NCI-H146 (cell line): ENCODE measurements around the gene NEO1.

ENCODE experiments used
- DNase-seq: peaks from one replicate; lab custom pipeline; 2025; lab: John Stamatoyannopoulos, UW

Gene NEO1

DNA sequence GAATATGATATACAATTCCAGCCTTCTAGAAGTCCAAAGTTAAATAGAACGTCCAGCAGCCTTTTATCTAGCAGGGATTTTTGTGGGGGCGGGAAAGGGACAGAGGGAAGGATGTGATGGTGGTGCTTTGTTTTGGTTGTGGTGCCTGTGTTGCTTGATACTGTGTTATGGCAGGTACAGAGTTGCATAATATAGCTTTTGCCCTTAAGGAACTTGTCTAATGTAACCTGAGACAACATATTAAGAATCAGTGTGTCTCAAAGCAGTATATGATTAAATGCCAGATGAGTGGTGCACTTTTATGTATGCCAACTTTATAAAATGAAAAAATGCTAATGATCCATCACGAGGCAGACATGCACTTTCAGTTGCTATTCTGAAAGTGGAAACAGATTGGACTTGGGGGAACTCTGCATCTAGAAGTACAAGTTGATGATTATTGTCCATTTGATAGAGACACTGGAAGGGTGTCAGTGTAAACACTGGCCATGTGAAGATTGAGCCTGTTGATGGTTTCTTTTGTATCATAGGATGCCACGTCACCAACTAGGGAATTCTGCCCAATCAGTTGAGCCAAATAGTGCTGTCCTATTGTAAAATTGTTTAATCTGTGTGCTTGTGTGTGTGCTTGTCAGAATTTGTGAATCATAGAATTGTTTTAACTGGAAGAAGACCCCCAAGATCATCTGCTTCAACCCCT, 23.0 kb downstream of the NEO1 start:
- DNase-seq = no peak

DNA sequence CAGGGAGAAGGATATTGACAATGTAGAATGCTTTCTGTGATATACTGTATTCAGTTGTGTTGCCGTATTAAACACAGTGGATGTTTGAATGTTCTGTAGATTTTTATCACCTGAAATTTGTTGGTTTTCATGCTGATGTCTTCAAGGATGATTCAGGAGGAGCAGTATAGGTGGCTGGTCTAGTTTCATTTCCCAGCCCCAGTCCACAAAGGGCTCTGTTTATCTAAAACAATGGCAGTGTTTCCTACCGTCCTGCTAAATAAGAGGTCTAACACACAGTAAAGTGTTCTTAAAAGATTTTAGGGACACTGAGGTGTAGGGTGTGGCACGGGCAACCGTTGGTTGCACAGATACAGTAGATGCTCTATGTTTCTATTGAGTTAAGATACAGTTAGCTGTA, 26.0 kb downstream of the NEO1 start:
- DNase-seq = no peak

DNA sequence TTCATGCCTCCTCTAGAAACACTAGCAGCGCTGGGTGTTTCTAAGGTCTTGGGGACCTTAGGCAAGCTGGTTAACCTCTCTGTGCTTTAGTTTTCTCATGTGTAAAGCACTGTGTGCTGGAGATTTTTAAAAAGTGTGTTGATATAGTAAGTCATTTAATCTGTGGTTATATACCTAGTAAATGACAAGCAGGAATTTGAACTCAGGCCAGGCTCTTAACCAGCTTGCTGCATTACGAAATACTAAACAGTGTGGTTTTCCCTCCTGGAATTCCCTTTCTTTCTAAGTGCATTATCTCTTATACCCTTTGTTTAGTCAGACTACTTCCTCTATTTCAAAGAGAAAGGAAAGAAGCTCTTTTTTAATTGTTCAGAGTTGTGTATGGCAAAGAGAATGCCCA, 26.5 kb downstream of the NEO1 start:
- no peak for DNase-seq

DNA sequence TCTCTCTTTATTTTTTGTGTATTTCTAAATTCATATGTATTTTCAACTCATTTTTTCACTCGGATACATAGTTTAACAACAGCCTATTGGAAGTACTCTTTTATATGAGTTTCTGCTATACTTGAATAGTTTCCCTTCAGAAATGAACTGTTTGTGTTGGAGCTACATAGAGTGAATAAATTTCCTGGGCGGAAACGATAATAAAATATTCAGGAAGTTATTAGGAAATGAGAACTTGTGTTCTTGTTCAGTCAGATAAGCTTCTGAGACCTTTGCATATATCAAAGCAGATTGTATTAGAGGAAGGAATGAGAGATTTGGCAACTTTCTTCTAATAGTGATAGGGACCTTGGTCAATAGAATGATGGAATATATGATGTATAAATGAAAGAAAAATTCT, 27.3 kb downstream of the NEO1 start:
- no peak for DNase-seq

DNA sequence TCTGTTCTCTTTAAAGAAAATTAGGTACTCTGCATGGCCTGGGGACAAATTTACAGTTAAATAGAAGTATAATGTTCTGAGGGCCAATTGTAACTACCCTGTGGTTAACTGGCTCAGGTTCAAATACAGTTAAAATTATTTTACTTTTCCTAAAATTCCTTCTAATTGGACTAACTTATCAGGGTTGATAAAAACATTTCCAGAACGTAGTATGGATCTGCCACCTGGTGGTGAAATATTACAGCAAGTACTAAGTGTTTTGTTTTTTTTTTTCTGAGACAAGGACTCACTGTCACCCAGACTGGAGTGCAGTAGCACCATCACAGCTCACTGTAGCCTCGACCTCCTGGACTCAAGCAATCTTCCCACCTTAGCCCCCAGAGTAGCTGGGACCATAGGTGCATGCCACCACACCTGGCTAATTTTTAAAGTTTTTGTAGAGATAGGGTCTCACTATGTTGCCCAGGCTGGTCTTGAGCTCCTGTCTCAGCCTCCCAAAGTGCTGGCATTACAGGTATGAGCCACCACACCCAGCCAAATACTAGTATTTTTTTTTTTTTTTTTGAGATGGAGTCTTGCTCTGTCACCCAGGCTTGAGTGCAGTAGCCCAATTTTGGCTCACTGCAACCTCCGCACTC, 29.2 kb downstream of the NEO1 start:
- peak; percentile 19 for DNase-seq

DNA sequence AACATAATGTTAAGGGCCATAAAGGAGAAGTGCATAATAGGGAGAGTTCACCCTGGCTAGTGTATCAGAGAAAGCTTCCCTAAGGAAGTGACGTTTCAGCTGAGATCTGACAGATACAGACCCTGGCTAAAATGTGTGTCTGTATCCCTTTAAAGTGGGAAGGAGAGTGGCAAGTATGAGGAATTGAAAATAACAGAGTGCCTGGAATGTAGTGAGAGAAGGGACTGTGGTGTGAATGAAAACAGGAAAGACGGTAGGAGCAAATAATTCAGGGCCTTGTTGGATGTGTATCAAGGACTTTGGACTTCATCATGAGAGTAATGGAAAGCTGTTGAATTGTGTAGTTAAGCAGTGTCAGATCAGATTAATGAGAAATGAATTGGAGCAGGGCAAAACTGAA, 30.5 kb downstream of the NEO1 start:
- DNase-seq = no peak

DNA sequence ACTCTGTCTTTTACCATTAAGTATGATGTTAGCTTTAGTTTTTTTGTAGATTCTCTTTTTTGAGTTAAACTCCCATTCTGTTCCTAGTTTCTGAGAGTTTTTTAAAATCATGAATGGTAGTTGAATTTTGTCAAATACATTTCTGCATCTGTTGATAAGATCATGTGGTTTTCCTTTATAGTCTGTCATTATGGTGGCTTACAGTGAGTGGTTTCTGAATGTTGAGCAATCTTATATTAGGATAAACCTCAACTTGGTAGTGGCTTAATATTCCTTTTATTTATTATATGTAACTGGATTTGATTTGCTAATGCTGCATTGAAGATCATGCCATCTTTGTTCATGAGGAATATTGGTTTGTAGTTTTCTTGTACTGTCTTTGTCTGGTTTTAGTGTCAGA, 34.8 kb downstream of the NEO1 start:
- DNase-seq = no peak

DNA sequence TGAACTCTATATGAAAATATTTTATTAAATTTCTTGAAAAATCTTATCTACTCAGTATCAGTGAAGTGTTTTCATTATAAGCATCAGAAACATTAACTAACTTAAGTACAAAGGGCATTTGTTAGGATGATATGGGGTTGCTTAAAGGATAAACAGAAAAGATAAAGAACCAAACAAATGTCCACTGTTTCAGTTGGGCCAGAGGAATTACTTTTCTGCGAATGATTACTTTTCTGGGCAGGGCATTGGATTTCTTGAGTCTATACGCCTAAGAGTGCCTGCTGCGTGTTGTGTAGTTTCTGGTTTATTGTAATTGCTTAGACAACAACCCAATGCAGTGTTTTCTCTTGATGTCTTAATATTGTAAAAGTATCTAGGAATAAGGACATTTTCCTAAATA, 52.8 kb downstream of the NEO1 start:
- no peak for DNase-seq

DNA sequence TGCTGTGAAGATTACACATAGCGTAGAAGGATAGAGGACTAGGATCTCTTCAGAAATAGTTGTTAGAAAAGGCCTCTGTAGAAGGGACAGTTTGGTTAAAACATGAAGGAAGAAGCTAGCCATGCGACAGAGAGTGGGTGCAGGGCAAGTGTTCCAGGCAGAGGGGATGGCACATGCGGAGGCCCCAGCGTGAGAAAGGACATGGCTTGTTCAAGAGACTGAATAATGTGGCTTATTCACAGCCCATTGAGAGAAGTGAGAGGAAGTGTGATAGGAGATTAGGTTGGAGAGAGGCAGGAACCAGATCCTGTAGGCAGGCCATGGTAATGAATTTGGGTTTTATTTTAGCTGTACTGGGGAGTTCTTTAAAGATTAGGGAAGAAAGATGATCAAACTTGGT, 56.4 kb downstream of the NEO1 start:
- no peak for DNase-seq

DNA sequence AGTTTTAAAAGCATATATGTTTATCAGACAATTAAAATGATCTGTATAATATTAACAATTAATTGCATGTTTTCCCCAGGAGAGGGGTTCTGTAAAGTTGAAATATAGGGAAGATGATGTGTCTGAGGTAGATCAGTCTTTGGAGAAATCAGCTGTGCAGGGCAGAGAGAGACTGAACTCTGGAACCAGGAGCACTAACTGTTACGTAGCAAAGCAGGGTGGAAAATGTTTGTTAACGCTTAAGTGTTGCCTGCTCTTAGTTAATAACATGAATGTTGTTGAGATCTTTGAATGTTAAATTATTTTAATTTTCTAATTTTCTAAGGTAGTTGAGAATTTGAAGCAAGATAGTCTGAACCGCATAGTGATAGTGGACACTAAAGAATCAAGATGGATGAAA, 57.5 kb downstream of the NEO1 start:
- no peak for DNase-seq

DNA sequence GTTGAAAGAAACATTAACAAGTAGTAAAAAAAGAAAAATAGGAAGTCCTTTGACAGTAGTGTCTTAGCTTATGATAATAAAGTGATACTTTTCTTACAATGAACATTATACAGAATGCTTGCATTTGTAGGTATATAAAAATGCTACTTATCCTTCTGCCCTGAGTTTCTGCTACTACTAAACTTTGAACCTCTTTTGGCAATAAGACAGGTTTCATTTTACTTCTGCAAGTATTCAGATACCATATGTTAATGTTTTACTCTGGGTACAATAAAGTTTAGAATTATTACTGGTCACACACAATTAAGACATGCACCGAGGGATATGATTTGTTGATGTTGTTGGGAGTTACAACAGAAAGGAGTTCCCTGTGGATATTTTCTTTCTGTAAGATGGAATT, 57.9 kb downstream of the NEO1 start:
- DNase-seq = no peak

DNA sequence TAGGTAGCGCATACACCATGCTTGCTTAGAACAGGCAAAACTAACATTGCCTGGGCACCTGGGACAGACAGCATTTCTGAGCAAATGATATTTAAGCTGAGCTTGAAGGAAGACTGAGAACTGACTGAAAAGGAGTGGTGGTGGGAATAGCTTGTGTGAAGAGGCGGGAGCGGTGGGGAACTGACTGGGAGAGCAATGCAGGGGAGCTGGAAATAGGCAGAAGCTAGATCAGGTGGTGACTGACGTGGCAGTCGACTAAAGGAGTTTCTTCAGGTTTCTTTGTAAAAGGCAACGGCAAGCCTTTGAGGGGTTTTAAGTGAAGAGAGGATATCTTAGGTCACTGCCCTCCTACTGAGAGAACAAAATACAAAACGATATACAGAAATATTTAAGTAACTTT, 61.8 kb downstream of the NEO1 start:
- no peak for DNase-seq

DNA sequence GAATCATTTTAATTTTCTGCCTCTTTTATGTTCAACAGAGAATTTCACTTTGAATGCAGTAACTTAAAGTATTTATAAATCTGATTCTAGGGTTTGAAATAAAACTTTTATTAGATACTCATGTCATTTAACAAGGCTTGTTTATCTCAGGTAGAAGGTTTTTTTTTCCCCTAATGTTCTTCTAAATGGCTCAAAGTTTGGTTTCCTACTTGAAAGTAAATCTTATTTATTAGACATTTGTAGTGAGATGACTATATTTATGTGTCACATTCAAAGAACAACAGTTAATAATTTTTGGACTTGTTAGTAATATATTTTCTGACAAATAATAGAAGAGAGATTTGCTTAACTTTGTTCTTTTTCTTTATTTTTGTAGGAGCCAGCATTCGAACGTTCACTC, 63.9 kb downstream of the NEO1 start:
- DNase-seq = no peak

DNA sequence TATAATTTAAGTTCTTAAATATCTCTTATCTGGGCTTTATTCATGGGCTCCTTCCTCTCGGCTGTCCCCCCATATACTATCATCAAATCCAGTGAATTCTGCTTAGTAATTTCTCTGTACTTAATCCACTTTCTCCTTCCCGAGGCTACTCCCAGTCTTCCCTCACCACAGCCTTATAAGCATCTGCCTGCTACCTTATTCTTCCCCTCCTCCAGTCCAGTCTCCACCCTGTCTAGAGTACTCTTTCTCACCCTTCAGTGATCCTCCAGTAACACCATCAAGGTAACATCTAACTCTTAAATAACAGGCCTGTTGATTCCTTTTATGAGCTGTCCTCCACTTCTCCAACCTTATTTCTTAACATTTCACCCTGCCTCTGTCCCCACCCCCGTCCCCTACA, 65.8 kb downstream of the NEO1 start:
- no peak for DNase-seq

DNA sequence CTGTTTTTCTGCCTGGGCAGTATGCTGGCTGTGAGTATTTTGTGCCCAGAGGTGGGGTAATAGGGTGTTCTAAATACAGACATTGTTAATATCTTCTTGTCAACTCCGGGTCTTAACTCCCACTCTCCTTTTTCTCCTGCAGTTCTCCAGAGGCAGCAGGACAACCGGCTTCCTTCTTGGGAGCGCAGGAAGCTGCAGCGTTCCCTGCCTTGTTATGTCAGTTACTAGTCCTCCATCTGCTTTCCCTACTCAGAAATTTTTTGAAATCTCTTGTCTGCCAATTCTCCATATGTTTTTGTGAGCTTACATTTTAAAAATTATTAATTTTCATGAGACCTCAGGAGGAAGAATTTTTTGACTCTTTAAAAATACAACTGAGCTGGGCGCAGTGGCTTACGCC, 67.2 kb downstream of the NEO1 start:
- DNase-seq = no peak

DNA sequence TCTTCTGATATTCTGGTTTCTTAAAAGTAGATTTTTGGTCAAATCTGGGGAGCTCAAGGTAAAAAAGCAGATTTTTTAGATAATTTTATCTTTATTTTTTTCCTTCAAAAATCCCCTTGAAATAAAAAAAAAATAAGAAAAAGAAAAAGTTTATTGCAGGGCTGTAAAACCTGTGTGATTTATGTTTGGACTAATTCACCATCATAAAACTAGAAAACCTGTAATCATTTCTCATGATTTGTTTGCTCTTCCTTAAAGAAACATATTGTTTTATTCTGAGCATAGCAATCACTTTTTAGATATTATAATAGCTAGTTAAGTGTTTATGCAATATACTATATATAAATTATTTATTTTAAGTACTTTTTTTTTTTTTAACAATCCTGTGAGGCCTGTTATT, 68.0 kb downstream of the NEO1 start:
- DNase-seq = no peak

DNA sequence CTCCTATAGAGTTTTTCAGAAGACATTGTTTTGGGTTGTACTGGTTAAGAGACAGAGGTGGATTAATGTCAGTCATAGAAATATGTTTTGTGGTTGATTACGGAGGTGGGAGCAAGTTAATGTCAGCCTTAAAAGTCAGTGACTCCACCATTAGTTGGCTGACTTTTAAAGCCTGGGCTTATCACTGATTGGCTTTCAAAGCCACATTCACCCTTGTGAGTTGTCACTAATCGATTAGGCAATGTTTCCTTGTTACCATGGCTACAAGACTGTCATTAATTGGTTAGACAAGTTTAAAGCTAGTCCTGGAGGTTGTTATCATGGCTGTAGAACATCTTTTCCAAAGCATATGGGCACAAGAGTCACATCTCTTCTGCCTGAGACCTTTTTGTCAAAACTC, 73.0 kb downstream of the NEO1 start:
- DNase-seq = no peak

DNA sequence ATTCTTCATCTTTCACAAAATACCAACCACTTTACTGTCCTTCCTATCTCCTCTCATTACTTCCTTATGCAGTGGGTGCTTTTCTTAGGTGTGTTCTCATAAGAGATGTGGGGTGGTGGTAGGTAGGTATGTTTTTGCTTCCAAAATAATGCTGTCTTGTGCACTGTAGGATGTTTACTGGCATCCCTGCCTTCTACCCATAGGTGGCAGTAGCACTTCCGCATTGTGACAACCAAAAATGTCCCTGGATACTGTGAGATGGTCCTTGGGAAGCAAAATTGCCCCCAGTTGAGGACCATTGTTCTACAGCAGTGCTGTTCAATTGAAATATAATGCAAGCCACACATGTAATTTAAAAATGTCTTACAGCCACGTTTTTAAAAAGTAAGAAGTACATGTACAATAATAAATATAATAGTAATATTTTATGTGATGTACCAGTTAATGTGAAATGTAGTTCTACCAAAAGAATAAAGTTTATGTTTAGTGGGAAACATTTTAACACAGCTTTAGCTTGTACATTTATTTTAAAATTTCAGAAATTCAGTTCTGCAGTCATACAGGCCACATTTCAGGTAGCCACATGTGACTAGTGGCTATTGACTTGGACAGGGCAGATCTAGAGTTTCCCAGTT, 75.2 kb downstream of the NEO1 start:
- no peak for DNase-seq

DNA sequence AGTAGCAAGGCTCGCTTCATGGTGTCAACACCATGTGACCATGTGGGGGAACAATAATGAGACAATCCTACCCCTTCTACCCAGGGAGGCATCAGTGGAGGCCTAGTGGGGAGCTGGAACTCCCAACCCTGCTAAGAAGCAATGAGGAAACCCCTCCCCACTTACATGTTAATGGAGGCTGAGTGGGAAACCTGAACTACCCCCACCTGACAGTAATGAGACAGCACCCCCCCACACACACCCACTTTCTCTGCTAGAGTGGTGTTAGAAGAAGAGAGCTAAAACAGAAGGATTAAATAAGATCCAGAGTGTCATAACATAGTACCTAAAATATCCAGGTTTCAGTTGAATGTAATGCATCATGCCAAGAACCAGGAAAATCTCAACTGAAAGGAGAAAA, 78.6 kb downstream of the NEO1 start:
- no peak for DNase-seq

DNA sequence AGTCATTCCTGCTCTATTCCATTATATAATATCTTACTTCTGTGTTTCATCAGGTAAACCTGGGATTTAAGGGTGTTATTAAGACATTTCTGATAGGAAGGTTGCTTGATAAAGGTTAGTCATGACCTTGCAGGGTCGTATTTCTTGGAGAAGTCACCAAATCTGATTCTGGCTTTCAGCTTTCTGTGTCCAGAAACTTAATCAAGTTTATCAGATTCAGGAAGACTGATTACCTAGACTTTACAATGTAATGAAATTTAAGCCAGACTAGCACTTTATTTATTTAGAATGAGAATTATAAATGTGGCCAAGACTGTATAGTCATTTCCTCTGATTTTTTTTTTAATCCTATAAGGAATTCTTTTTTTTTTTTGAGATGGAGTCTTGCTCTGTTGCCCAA, 81.9 kb downstream of the NEO1 start:
- no peak for DNase-seq

DNA sequence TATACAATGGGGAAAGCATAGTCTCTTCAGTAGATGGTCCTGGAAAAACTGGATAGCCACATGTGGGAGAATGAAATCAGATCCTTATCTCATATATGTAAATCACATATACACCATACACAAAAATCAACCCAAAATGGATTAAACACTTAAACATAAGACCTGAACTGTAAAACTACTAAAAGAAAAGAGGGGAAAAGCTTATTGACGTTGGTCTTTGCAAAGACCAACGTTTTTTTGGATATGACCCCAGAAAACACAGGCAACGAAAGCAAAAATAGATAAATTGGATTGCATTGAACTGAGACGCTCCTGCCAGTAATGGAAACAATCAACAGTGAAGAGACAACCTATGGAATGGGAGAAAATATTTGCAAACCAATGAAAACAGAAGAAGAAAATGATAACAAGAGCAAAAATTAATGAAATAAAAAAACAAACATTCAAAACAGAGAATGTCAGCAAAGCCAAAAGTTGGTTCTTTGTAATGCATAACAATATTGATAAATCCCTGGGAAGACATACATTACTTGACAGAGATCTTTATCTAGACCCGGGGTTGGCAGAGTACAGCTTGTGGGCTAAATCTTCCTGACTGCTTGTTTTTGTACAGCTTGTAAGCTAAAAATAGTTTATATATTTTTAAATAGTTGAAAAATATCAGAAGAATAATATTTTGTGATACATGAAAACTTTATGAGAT, 86.9 kb downstream of the NEO1 start:
- DNase-seq = no peak

DNA sequence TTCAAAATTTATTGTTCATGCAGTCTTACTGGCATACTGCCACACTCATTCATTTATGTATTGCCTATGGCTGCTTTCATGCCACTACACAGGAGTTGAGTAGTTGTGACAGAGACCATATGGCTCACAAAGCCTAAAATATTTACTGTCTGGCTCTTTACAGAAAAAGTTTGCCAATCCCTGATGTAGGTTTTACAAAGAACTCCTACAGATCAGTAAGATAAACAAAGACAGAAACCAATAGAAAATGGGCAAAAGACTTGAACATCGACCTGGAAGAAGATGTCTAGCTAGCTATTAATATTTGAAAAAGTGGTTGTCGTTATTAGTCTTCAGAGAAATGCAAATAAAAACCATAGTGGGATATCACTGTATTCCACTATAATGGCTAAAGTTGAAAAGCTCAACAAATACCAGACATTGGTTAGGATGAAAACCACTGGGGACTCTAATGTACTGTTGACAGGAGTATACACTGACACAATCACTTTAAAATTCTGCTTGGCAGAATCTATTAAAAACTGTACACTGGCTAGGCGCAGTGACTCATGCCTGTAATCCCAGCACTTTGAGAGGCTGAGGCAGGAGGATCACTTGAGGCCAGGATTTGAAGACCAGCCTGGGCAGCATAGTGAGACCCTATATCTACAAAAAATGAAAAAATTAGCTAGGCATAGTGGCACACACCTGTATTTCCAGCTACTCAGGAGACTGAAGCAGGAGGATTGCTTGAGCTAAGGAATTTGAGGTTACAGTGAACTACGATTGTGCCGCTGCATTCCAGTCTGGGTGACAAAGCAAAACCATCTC, 87.7 kb downstream of the NEO1 start:
- DNase-seq = no peak
